PC-3 (cell line): ENCODE measurements around the gene RAB30. TPM values are rescaled to one million over a fixed set of nuclear protein-coding genes. Genes with fewer than 3 reads are reported as not detected.
A peak's percentile ranks its signal among the peaks of the same experiment; 100 is the strongest.

ENCODE experiments used
- ATAC-seq: fragments of 200-7000 bp; cut with Tn5 transposase; 2 replicates; pipeline ENCODE4 v1.9.1; 2020; ENCODE audit warnings: mild to moderate bottlenecking, moderate library complexity
- BruUV-seq: library from RNA; stranded (reverse); fragments of 400-500 nt; replicated peaks from 2 replicates; lab custom pipeline; 2021; lab: Mats Ljungman, UMichigan
- CTCF ChIA-PET: fragments of 300-600 bp; sonication (Branson Sonifier 250); formaldehyde crosslinking; loops from one replicate; lab custom pipeline; 2022; ENCODE audit warnings: antibody characterized with exemption; lab: Charles Lee
- POLR2A ChIA-PET: fragments of 300-600 bp; sonication (Branson Sonifier 250); formaldehyde crosslinking; loops from one replicate; lab custom pipeline; 2022; ENCODE audit warnings: antibody characterized with exemption; ENCODE audit not compliant: unreplicated experiment; lab: Charles Lee
- DNase-seq: peaks from one replicate; pipeline ENCODE4 v3.0.0-alpha.2; 2015
- H2AFZ ChIP-seq: fragments of 300-600 bp; sonication (generic); 2 replicates; pipeline ENCODE4 v1.6.0; 2016; ENCODE audit warnings: antibody characterized with exemption, low read length
- H3F3A ChIP-seq: fragments of 300-600 bp; sonication (generic); one replicate; pipeline ENCODE4 v1.6.0; 2017; ENCODE audit warnings: antibody characterized with exemption, low read length, control low read depth, mild to moderate bottlenecking; ENCODE audit not compliant: unreplicated experiment
- H3K27ac ChIP-seq: fragments of 300-600 bp; sonication (generic); 2 replicates; pipeline ENCODE4 v1.5.1; 2016; ENCODE audit warnings: mild to moderate bottlenecking, low read length
- H3K27me3 ChIP-seq: fragments of 300-600 bp; sonication (generic); 2 replicates; pipeline ENCODE4 v1.6.1; 2016; ENCODE audit warnings: low read length, mixed read lengths
- H3K36me3 ChIP-seq: fragments of 300-600 bp; sonication (generic); 2 replicates; pipeline ENCODE4 v1.6.1; 2016; ENCODE audit warnings: low read depth, mixed run types, low read length, mixed read lengths
- H3K4me1 ChIP-seq: fragments of 300-600 bp; sonication (generic); 2 replicates; pipeline ENCODE4 v1.5.1; 2016; ENCODE audit warnings: low read length; ENCODE audit not compliant: insufficient read depth
- H3K4me2 ChIP-seq: fragments of 300-600 bp; sonication (generic); 2 replicates; pipeline ENCODE4 v1.6.0; 2016; ENCODE audit warnings: low read length
- H3K4me3 ChIP-seq: fragments of 300-600 bp; sonication (generic); 2 replicates; pipeline ENCODE4 v1.5.1; 2016; ENCODE audit warnings: mild to moderate bottlenecking, low read length, mixed read lengths
- H3K79me2 ChIP-seq: fragments of 300-600 bp; sonication (generic); 2 replicates; pipeline ENCODE4 v1.6.1; 2017; ENCODE audit warnings: low read length, mixed read lengths
- H3K9ac ChIP-seq: fragments of 300-600 bp; sonication (generic); 2 replicates; pipeline ENCODE4 v1.6.0; 2016; ENCODE audit warnings: mild to moderate bottlenecking, low read length
- H3K9me2 ChIP-seq: fragments of 300-600 bp; sonication (generic); replicated peaks from 2 replicates; pipeline ENCODE4 v1.6.1; 2016; ENCODE audit warnings: mixed run types, low read length, mixed read lengths
- H3K9me3 ChIP-seq: fragments of 300-600 bp; sonication (generic); 2 replicates; pipeline ENCODE4 v1.6.1; 2016; ENCODE audit warnings: low read length, mixed read lengths
- H4K20me1 ChIP-seq: fragments of 300-600 bp; sonication (generic); 2 replicates; pipeline ENCODE4 v1.6.1; 2016; ENCODE audit warnings: low read length, mixed read lengths
- CTCF ChIP-seq: fragments of 300-600 bp; sonication (generic); conservative IDR thresholded peaks from 2 replicates; pipeline ENCODE4 v1.5.1; 2017; ENCODE audit warnings: antibody characterized with exemption, low read depth, mild to moderate bottlenecking, low read length
- EZH2 ChIP-seq: fragments of 300-600 bp; sonication (generic); IDR thresholded peaks from one replicate; pipeline ENCODE4 v1.6.1; 2017; ENCODE audit warnings: antibody characterized with exemption, mild to moderate bottlenecking, low read length; ENCODE audit not compliant: unreplicated experiment
- EZH2phosphoT487 ChIP-seq: fragments of 300-600 bp; sonication (generic); IDR thresholded peaks from 2 replicates; pipeline ENCODE4 v1.6.1; 2018; ENCODE audit warnings: mild to moderate bottlenecking, antibody characterized with exemption, low read length, borderline replicate concordance
- intact Hi-C: fragments of 100-400 bp; cut with micrococcal nuclease; formaldehyde crosslinking; loops from 2 replicates; pipeline ENCODE4 v1.9.0; 2023
- total RNA-seq: library from RNA; depleted of rRNA; stranded (reverse); fragments of >200 nt; gene quantifications from 2 replicates; pipeline ENCODE4 v1.2.3, GENCODE V29; 2014

The RAB30 gene
- total RNA-seq, 1 experiment from 2014 or later = 6.6 TPM

- DNase-seq (peak; percentile 62), ATAC-seq (peak; percentile 74)
- H4K20me1 ChIP-seq = 0 out of 2 replicates have a peak, but pooled peaks cover under 1% of the 10 kb centered on the region
- no peak overlapping the region for H3K4me2 ChIP-seq
- BruUV-seq = no TSS peak
- H3K4me1 ChIP-seq = peaks cover 1% of the 10 kb centered on the region
- no peak overlapping the region for H3K9ac ChIP-seq
- H3K27me3 ChIP-seq = no peaks in the 10 kb centered on the region
- no peak overlapping the region for H3K4me3 ChIP-seq
- ChIA-PET POLR2A (interaction anchor here (0.6 to 0.7 kb wide), 2 partner anchors 35 to 69 kb away, joined by 3 to 5 read pairs; no protein-coding TSS in a partner anchor), CTCF (interaction anchor here (0.6 to 0.7 kb wide), 5 partner anchors 15 to 186 kb away, joined by 3 to 5 read pairs (median 3); partner anchors contain the start of gene RAB30)
- no peaks in the 10 kb centered on the region for H3K9me2 ChIP-seq
- H3K36me3 ChIP-seq = no peaks in the 10 kb centered on the region
- no peak overlapping the region for H3K27ac ChIP-seq
- no peaks in the 10 kb centered on the region for H3F3A ChIP-seq
- intact Hi-C loops = loop anchor here (2.0 kb wide), 2 partner anchors 164 to 180 kb away; no protein-coding TSS in a partner anchor
- no peaks in the 10 kb centered on the region for H3K79me2 ChIP-seq
- no peak overlapping the region for H2AFZ ChIP-seq
- TF ChIP-seq CTCF = peak; percentile 69
- TF ChIP-seq EZH2phosphoT487 = no peak
- TF ChIP-seq EZH2 = no peak
- H3K9me3 ChIP-seq = no peaks in the 10 kb centered on the region
Measured at GRCh38 chr11:83087035-83087434, 15.3 kb upstream of the RAB30 start.

- TF ChIP-seq EZH2 (no peak), EZH2phosphoT487 (no peak), CTCF (no peak)
- no peak overlapping the region for H3K27ac ChIP-seq
- ATAC-seq (no peak), DNase-seq (no peak)
- intact Hi-C loops = no loop called here
- H2AFZ ChIP-seq = no peak overlapping the region
- ChIA-PET CTCF (no interaction called here), POLR2A (no interaction called here)
- no peaks in the 10 kb centered on the region for H4K20me1 ChIP-seq
- no peaks in the 10 kb centered on the region for H3K4me1 ChIP-seq
- H3K9me3 ChIP-seq = no peaks in the 10 kb centered on the region
- no peaks in the 10 kb centered on the region for H3K27me3 ChIP-seq
- peaks cover 13% of the 10 kb centered on the region for H3K36me3 ChIP-seq
- no peaks in the 10 kb centered on the region for H3K9me2 ChIP-seq
- H3K4me2 ChIP-seq = no peak overlapping the region
- no peak overlapping the region for H3K4me3 ChIP-seq
- no peak overlapping the region for H3K9ac ChIP-seq
- H3K79me2 ChIP-seq = peaks cover 2% of the 10 kb centered on the region
- no TSS peak for BruUV-seq
- H3F3A ChIP-seq = no peaks in the 10 kb centered on the region
Measured at GRCh38 chr11:83079820-83080219, 8.1 kb upstream of the RAB30 start.

- Histone ChIP-seq H3K4me3 (no peak overlapping the region), H3K4me1 (peaks cover 8% of the 10 kb centered on the region), H3K36me3 (peaks cover 17% of the 10 kb centered on the region), H3K9me2 (no peaks in the 10 kb centered on the region), H2AFZ (no peak overlapping the region), H3K79me2 (peaks cover 18% of the 10 kb centered on the region), H3K9me3 (no peaks in the 10 kb centered on the region), H3K9ac (no peak overlapping the region), H4K20me1 (no peaks in the 10 kb centered on the region), H3K27ac (no peak overlapping the region), H3K27me3 (no peaks in the 10 kb centered on the region), H3F3A (no peaks in the 10 kb centered on the region), H3K4me2 (no peak overlapping the region)
- TF ChIP-seq EZH2phosphoT487 = no peak
- no peak for TF ChIP-seq EZH2
- TF ChIP-seq CTCF = no peak
- ChIA-PET POLR2A (interaction anchor here (0.7 kb wide), 1 partner anchor 178 kb away, joined by 4 read pairs; no protein-coding TSS in a partner anchor), CTCF (no interaction called here)
- intact Hi-C loops = no loop called here
- no peak for DNase-seq
- no peak for ATAC-seq
- no TSS peak for BruUV-seq
Measured at GRCh38 chr11:83078269-83078668, 6.6 kb upstream of the RAB30 start.
